Heart left ventricle (tissue), 16 donors: ENCODE results near the gene FOXF2. TPM values are rescaled to one million over a fixed set of nuclear protein-coding genes. Genes with fewer than 3 reads are reported as not detected.

Experiments used
- ATAC-seq, 4 donors: fragments of 200-7000 bp; cut with Tn5 transposase; one replicate each; pipeline ENCODE4 v1.9.1; 2020 to 2022; ENCODE audit warnings: moderate library complexity in 4 of 4, mild to moderate bottlenecking in 3 of 4, moderate number of reproducible peaks in 1 of 4
- DNase-seq, 5 donors: peaks; one replicate each; pipeline ENCODE4 v3.0.0-alpha.2; 2020
- H3K27ac ChIP-seq, 12 donors: fragments of 200-600 bp; sonication (generic) in 4 of 12; one replicate each; pipeline versions ENCODE4 v1.5.0 to v1.8.0; 2016 to 2022; ENCODE audit warnings: mild to moderate bottlenecking in 2 of 12
- H3K27me3 ChIP-seq, 9 donors: fragments of 200-600 bp; sonication (generic) in 2 of 9; one replicate each; pipeline versions ENCODE4 v1.5.1 to v1.8.0; 2016 to 2022; ENCODE audit warnings: mild to moderate bottlenecking in 3 of 9
- H3K36me3 ChIP-seq, 9 donors: fragments of 200-600 bp; sonication (generic) in 2 of 9; one replicate each; pipeline versions ENCODE4 v1.5.0 to v1.8.0; 2018 to 2022; ENCODE audit warnings: mild to moderate bottlenecking in 2 of 9
- H3K4me1 ChIP-seq, 12 donors: fragments of 200-600 bp; sonication (generic) in 4 of 12; one replicate each; pipeline versions ENCODE4 v1.5.0 to v1.8.0; 2016 to 2022; ENCODE audit warnings: mild to moderate bottlenecking in 3 of 12
- H3K4me3 ChIP-seq, 12 donors: fragments of 200-600 bp; sonication (generic) in 4 of 12; one replicate each; pipeline versions ENCODE4 v1.5.0 to v1.8.0; 2017 to 2022; ENCODE audit warnings: mild to moderate bottlenecking in 9 of 12, moderate library complexity in 4 of 12
- H3K9me3 ChIP-seq, 12 donors: fragments of 200-600 bp; sonication (generic) in 4 of 12; one replicate each; pipeline versions ENCODE4 v1.5.0 to v1.8.0; 2016 to 2022; ENCODE audit warnings: mild to moderate bottlenecking in 1 of 12
- CTCF ChIP-seq, 12 donors: fragments of 200-600 bp; sonication (generic) in 4 of 12; IDR thresholded peaks; one replicate each; pipeline versions ENCODE4 v1.5.0 to v1.8.0; 2018 to 2022; ENCODE audit warnings: antibody characterized with exemption in 12 of 12, mild to moderate bottlenecking in 5 of 12
- POLR2A ChIP-seq, 2 donors: fragments of 450-650 bp; IDR thresholded peaks; one replicate each; pipeline ENCODE4 v1.6.1; 2017; ENCODE audit warnings: antibody characterized with exemption in 2 of 2, mild to moderate bottlenecking in 2 of 2, moderate library complexity in 2 of 2
- WGBS, 4 donors: extraction: QIAGEN DNeasy Blood & Tissue Kit in 2 of 4; methylation state at CpG; one replicate each; pipeline versions ENCODE4 v1.1.5 to v1.1.7; 2013 to 2018; 5-methylcytosine and 5-hydroxymethylcytosine counted together
- intact Hi-C, 10 donors: fragments of 100-400 bp; cut with DNase I; formaldehyde crosslinking; loops; one replicate each; pipeline versions ENCODE4 v1.11.1 to v1.14.2; 2022
- polyA plus RNA-seq, 2 donors: library from polyadenylated mRNA; stranded (reverse); fragments of 200-250 nt; gene quantifications; one replicate each; pipeline ENCODE4 v1.2.3, GENCODE V29; 2013
- total RNA-seq, 9 donors: library from RNA; depleted of rRNA in 2 of 9; stranded (reverse); fragments of >200 nt in 2 of 9; fragmentation: NEBNext Ultra II Directional in 3 of 9; extraction: Animal tissue kit (Norgen Biotek cat#: 25700) in 3 of 9; gene quantifications; one replicate each; pipeline versions ENCODE4 v1.1.0 to v1.2.4, GENCODE V29; 2016 to 2023
- donor health status: ischemic (EF 13 %, LVEDD 7.1; RV severe dilation, severe dysfunction).
- donor health status: healthy with polysubstance abuse.
- donor health status: DM: no; HTN: yes; CAD: no.
- donor health status: DM: no; HTN: no; CAD: no.
- donor health status: ischemic (EF 25% LVEDD 6.9; RV normal size, moderate dysfunction).
- donor health status: ischemic (EF 25% LVEDD 5.7; RV mildly dilated, moderate dysfunction).
- donor health status: healthy.
- donor health status: DM: yes; HTN: yes; CAD: no.
- donor health status: ischemic (EF 35%, LVEDD 5.7; RV mildly dilated, moderate dysfunction).
- donor health status: nonischemic (EF 11% LVEDD 7.7; RV severe dilation, severe dysfunction).
- donor health status: DM: yes; HTN: yes; CAD: no.
- donor health status: PGD.
- donor health status: ischemic (EF 29% LVEDD 5.4; RV normal size, mild dysfunction).
- donor health status: nonischemic (EF 23%, LVEDD 6.1; RV moderate dilation, normal function).

FOXF2 gene
- total and polyA plus RNA-seq, 11 donors: 0.09 to 0.35 (median 0.16) TPM; not detected in 2

DNA sequence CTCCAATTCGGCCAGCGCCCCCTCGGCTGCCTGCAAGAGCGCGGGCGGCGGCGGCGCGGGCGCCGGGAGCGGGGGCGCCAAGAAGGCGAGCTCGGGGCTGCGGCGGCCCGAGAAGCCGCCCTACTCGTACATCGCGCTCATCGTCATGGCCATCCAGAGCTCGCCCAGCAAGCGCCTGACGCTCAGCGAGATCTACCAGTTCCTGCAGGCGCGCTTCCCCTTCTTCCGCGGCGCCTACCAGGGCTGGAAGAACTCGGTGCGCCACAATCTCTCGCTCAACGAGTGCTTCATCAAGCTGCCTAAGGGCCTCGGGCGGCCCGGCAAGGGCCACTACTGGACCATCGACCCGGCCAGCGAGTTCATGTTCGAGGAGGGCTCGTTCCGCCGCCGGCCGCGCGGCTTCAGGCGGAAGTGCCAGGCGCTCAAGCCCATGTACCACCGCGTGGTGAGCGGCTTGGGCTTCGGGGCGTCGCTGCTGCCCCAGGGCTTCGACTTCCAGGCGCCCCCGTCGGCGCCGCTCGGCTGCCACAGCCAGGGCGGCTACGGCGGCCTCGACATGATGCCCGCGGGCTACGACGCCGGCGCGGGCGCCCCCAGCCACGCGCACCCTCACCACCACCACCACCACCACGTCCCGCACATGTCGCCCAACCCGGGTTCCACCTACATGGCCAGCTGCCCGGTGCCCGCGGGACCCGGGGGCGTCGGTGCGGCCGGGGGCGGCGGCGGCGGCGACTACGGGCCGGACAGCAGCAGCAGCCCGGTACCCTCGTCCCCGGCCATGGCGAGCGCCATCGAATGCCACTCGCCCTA is 963 bp downstream of the FOXF2 start:
- peak in 1 of 5 donors; percentile 44 for DNase-seq
- WGBS, 4 donors: 1 to 3% (median 1%) methylated on average over 22 to 106 of the region's 106 CpGs
- Histone ChIP-seq H3K4me3 (peak overlapping the region; percentile 7 to 57 (median 44)), H3K27ac (peak overlapping the region in 1 of 12 donors; percentile 87), H3K4me1 (peaks cover 0 to 52% (median 12%) of the 10 kb centered on the region in 12 donors), H3K9me3 (no peaks in the 10 kb centered on the region), H3K36me3 (no peaks in the 10 kb centered on the region), H3K27me3 (peaks cover 55 to 96% (median 86%) of the 10 kb centered on the region in 9 donors)
- intact Hi-C loops: loop anchor here in 4 of 10 donors (5.0 to 10.0 kb wide), 3 partner anchors 478 to 796 kb away; no protein-coding TSS in a partner anchor
- ATAC-seq: peak in 2 of 4 donors; percentile 23 to 58
- TF ChIP-seq POLR2A (IDR thresholded peaks at IDR 0.05) (no peak), CTCF (IDR thresholded peaks at IDR 0.05) (no peak)

DNA sequence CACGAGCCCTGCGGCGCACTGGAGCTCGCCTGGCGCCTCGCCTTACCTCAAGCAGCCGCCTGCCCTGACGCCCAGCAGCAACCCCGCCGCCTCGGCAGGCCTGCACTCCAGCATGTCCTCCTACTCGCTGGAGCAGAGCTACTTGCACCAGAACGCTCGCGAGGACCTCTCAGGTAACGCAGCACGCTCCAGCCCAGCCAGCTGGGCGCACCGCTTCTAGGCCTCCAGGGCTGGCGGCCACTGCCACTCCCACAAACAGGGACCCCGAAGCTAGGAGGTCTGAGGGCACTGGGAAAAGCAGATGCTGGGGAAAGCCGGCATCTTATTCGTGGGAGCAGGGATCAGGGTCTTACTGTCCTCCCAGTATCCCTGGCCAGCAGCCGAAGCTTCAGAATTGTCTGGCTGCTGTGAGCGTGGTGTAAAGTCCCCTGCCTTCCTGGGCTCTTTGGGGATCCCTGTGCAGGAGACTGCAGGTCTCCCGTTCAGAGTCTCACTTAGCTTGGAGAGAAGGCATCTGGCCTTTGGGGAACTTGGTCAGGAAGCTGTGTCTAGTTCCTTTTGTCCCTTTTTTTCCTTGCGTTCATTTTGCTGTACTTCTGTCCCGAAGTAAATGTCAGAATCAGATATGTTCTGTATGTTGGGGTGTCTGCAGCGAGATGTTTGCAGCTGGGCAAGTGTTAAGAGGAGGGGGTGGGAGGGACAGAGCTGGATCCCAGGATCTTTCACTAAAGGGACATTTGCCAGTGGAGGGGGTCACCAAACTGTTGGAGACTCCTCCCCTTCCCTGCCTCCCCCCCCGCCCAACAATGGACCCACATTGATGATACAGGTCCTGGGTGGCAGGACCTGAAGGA is 1.8 kb downstream of the FOXF2 start:
- Histone ChIP-seq H3K36me3 (no peaks in the 10 kb centered on the region), H3K4me3 (peak overlapping the region in 10 of 12 donors; percentile 8 to 57 (median 47)), H3K27ac (peak overlapping the region in 1 of 12 donors; percentile 87), H3K9me3 (no peaks in the 10 kb centered on the region), H3K4me1 (peaks cover 0 to 52% (median 12%) of the 10 kb centered on the region in 12 donors), H3K27me3 (peaks cover 52 to 96% (median 86%) of the 10 kb centered on the region in 9 donors)
- 6 to 9% (median 8%) methylated on average over 17 to 30 of the region's 30 CpGs for WGBS, 4 donors
- DNase-seq (no peak), ATAC-seq (no peak)
- TF ChIP-seq CTCF (IDR thresholded peaks at IDR 0.05): no peak
- no peak for TF ChIP-seq POLR2A (IDR thresholded peaks at IDR 0.05)
- intact Hi-C loops: loop anchor here in 4 of 10 donors (5.0 to 10.0 kb wide), 3 partner anchors 479 to 796 kb away; no protein-coding TSS in a partner anchor

GRCh38 chr6:1391800-1392309 is 2.5 kb downstream of the FOXF2 start:
- WGBS, 4 donors: 29 to 44% (median 41%) methylated on average over 11 of the region's 11 CpGs
- TF ChIP-seq POLR2A (IDR thresholded peaks at IDR 0.05): no peak
- no peak for TF ChIP-seq CTCF (IDR thresholded peaks at IDR 0.05)
- Histone ChIP-seq H3K27me3 (peaks cover 46 to 96% (median 86%) of the 10 kb centered on the region in 9 donors), H3K27ac (peak overlapping the region in 1 of 12 donors; percentile 87), H3K9me3 (no peaks in the 10 kb centered on the region), H3K4me3 (no peak overlapping the region), H3K4me1 (peaks cover 0 to 52% (median 12%) of the 10 kb centered on the region in 12 donors), H3K36me3 (no peaks in the 10 kb centered on the region)
- ATAC-seq (no peak), DNase-seq (no peak)
- intact Hi-C loops: loop anchor here in 4 of 10 donors (5.0 to 10.0 kb wide), 3 partner anchors 480 to 797 kb away; no protein-coding TSS in a partner anchor
